ENCODE data around the gene PSMD12. TPM values are rescaled to one million over a fixed set of nuclear protein-coding genes. Genes with fewer than 3 reads are reported as not detected.

Gene PSMD12
- total and polyA plus RNA-seq, 9 of the 15 experiments (the other 6 are each of a cell fraction or from before 2014, with no cell fraction given) = 36.6 to 150 (median 65.5) TPM

- TF ChIP-seq ZNF609 (CRISPR knock-in tag; IDR thresholded peaks at IDR 0.05; ENCODE audit: borderline replicate concordance) = no peak
- no peak for TF ChIP-seq ZNF318 (IDR thresholded peaks at IDR 0.05; ENCODE audit: borderline replicate concordance in 1 of 2, low read depth in 1 of 2)
- TF ChIP-seq SMARCA4 (IDR thresholded peaks at IDR 0.05) = peak; percentile 92
- TF ChIP-seq LEF1 (IDR thresholded peaks at IDR 0.05) = no peak; the same call in 1 of the 2 replicates
- TF ChIP-seq RBM34 (IDR thresholded peaks at IDR 0.05; ENCODE audit: borderline replicate concordance, insufficient read depth, low read length) = no peak
- no peak; the same call in 1 of the 2 replicates for TF ChIP-seq MYBL2 (IDR thresholded peaks at IDR 0.05; ENCODE audit: low read depth)
- TF ChIP-seq MYBL2 (CRISPR knock-in tag; IDR thresholded peaks at IDR 0.05; ENCODE audit: borderline replicate concordance) = no peak
- no peak for TF ChIP-seq ARID3B (CRISPR knock-in tag; IDR thresholded peaks at IDR 0.05; ENCODE audit: borderline replicate concordance)
- no peak for TF ChIP-seq SRSF1 (IDR thresholded peaks at IDR 0.05; ENCODE audit: low read depth, low read length)
- TF ChIP-seq POLR2B (IDR thresholded peaks at IDR 0.05; ENCODE audit: low read depth, partially characterized antibody) = no peak
- no peak for TF ChIP-seq PCBP1 (IDR thresholded peaks at IDR 0.05; ENCODE audit: low read depth, low read length, poor library complexity, severe bottlenecking)
Measured at GRCh38 chr17:67374329-67375053, 8.1 kb upstream of the PSMD12 start (continued).

Measured in K562 (cell line).